NT2/D1 (cell line): ENCODE data around the gene VIPR1.

Source experiments
- SUZ12 ChIP-seq: IDR thresholded peaks from 2 replicates; pipeline ENCODE4 v1.6.1; 2011; ENCODE audit not compliant: insufficient read length, insufficient read depth; ENCODE audit errors: extremely low read depth
- YY1 ChIP-seq: IDR thresholded peaks from 2 replicates; pipeline ENCODE4 v1.6.1; 2011; ENCODE audit not compliant: insufficient read length, insufficient read depth
- ZNF274 ChIP-seq: IDR thresholded peaks from 2 replicates; pipeline ENCODE4 v1.6.1; 2011; ENCODE audit warnings: mild to moderate bottlenecking, low read depth, low read length

- TF ChIP-seq ZNF274, result no peak
- TF ChIP-seq YY1, result no peak
- TF ChIP-seq SUZ12, result no peak
Observed at GRCh38 chr3:42549131-42549530, 46.7 kb downstream of the VIPR1 start.
